ENCODE measurements around the gene FAM241A.
A peak's percentile ranks its signal among the peaks of the same experiment; 100 is the strongest.
"Not testable (repeated sequence)": the region's sequence is repeated elsewhere in the genome, so short reads cannot be mapped to it uniquely, and the experiment has no call there.

FAM241A gene

DNA sequence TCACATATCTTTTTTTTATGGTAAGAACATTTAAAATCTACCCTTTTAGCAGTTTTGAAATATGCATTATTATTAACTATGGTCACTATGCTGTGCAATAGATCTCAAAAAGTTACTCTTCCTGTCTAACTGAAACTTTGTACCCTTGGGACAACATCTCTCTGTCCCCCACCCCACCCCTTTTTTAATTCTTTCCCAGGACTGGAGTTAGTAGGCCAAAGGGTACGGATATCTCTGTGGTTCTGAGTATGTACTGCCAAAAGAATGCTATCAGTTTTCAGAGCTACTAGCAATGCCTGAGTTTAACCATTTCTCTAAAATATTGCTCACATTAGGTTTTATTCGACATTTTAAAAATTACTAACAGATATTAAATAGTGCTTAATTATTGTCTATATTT is 4.7 kb upstream of the FAM241A start:
- no peak for DNase-seq

GRCh38 chr4:112141366-112142138 is 3.7 kb upstream of the FAM241A start:
- no peak for DNase-seq

DNA sequence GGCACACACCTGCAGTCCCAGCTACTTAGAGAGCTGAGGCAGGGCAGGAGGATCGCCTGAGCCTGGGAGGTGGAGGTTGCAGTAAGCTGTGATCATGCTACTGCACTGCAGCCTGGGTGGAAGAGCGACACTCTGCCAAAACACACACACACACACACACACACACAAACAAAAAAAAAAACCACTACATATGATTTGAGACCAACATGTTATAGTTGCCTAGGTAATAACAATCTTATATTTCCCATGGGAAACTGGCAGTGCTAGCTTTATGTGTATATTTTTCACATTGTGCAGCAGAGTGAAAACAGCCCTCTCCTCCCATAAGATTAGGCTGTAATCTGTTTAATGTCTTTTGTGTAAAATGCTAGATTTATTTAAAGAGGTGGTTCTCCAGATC is 3.1 kb upstream of the FAM241A start:
- no peak for DNase-seq

DNA sequence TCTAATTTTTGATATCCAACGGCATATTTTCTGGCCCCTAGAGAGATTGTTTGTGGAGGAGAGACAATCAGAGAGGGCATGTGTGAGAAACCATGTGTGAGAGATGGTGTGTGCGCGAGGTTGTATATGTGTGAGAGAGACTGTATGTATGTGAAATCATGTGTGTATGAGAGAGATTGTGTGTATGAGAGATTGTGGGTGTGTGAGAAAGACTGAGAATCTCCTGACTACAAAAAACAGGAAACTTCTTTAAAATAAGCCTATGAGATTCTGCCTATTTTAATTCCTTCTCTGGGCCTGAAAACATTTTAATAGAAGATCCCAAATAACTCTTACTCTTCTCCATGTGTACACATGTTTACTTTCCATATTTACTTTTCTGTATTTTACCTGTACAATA is 1.5 kb upstream of the FAM241A start:
- DNase-seq = no peak

- peak in 2 of 3 experiments; percentile 6 to 18 for DNase-seq
Measured at GRCh38 chr4:112144546-112145325, 518 bp upstream of the FAM241A start.

DNA sequence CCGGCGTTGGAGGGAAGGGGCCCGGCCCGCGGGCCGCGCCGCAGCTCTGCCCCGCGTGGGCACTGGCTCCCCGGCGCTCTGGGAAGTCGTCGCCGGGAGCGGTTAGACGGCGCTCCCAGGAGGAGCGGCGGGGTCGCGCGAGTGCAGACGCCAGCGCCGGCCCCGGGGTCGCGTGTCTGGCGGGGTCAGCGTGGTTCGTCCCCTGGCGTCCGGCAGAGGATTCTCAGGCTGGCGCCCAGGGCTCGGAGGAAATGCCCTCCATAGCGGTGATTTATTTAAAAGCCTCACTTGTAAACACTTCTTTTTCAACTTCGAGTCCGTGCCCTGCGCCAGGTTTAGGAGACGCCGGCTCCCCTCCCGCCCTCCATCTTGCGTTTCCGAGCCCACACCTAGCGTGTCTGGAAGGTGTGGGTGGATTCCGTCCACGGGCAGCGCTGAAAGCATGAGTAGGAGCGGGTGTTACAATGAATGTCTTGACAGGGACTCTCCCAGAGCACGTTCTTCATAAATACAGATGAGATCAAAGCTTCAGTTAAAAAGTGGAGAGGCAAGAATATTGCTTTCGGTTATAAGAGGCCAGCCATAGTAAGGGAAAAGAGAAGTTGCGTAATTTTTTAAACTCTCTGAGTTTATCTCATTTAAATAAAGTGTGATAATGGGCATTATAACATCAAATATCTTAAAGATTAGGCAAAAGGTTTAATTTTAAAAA is 692 bp downstream of the FAM241A start:
- DNase-seq = peak; percentile 2 to 56 (median 47)

DNA sequence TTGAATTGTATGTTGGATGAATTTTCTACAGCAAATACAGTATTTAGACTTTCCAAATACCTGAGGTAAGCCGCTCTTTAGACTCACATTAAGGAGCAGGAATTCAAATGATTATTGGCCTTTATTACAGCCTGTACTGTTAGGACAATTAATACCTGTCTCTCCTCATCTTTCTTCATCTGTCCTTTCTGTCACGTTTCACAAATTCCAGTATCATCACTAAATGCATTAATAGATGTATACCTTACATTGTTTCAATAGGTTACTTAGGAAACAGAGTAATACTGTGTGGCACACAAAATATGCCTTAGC is 1.2 kb downstream of the FAM241A start:
- DNase-seq = no peak

- no peak for DNase-seq
Measured at GRCh38 chr4:112147697-112148096, 2.4 kb downstream of the FAM241A start.

DNA sequence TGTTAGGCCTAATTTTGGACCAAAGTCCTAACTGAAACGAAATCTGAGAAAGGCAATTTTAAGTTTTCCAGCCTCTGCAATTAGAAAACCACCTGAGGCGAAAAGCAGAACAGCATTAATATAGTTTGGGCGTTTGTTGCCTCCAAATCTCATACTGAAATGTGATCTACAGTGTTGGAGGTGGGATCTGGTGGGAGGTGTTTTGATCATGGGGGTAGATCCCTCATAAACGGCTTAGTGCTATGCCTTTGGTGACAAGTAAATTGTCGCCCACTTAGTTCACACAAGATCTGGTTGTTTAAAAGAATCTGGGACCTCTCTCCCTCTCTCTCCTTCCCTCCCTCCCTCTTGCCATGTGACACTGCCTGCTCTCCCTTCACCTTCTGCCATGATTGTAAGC is 5.7 kb downstream of the FAM241A start:
- DNase-seq = no peak

- no peak for DNase-seq
Measured at GRCh38 chr4:112152521-112152920, 7.3 kb downstream of the FAM241A start.

DNA sequence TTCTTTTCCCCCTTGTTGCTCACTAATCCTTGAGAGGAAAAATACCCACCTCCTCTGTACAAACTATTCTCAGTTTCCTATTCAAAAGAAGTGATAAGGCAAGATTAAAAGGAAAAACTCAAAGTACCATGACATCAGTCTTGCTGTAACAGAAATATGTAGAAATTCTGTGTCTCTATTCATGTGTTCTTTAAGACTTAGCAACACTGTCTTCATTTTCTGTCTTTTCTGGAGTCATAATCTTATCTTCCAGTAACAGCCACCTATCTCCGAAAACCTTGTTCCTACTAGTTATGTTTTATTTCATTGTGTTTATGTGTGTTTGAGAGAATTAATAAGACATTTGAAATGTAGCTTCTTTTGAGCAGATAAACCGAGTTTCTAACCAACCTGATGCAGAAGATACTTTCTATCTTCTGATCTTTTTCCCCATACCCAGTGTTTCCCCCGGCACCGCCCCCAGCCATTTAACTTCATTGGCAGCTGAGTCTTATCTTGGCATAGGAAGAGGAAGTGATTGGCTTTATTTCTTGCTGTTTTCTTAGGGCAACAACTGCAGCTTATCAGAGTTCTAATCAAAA is 8.0 kb downstream of the FAM241A start:
- DNase-seq = no peak

- DNase-seq = no peak
Measured at GRCh38 chr4:112156112-112156511, 10.9 kb downstream of the FAM241A start.

DNA sequence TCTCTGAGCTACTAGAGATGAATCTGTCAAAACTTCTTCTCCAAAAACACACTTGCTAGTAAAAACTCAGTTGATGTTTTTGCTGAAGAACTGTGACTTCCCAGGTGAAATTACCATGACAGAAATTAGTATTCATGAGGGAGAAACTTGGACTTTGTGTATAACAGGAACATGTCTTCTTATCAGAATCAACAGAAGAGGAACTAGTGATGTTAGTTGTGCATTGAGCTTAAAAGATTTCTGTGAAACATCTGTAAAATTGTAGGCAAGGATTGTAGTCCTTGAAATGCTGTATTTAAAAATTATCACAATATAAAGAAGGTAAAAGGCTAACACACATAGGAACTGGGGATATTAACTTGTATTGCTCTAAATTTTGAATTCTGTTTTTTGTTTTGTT is 11.3 kb downstream of the FAM241A start:
- DNase-seq = no peak

DNA sequence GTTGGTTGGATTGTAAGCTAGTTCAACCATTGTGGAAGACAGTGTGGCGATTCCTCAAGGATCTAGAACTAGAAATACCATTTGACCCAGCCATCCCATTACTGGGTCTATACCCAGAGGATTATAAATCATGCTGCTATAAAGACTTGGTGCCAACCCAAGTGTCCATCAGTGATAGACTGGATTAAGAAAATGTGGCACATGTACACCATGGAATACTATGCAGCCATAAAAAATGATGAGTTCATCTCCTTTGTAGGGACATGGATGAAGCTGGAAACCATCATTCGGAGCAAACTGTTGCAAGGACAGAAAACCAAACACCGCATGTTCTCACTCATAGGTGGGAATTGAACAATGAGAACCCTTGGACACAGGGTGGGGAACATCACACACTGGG is 18.5 kb downstream of the FAM241A start:
- DNase-seq = not testable (repeated sequence)

DNA sequence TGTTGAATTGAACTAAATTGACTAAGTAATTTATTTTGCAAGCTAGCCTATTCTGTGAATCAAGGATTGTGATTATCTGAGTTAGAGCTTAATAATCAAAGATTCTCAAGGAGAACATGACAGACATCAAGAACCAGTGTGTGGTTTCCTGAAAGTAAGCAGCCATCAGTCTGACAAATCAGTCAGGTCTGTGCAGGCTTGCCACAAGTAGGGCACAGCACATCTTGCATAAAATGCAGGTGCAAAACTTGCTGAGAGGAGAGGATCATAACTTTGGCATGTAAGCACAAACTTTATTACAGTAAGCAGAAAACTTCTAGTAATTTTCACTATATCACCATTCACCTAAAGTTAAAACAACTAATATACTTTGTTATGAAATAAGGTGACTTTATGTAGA is 22.5 kb downstream of the FAM241A start:
- no peak for DNase-seq

- no peak for DNase-seq
Measured at GRCh38 chr4:112168719-112169500, 23.7 kb downstream of the FAM241A start.

- no peak for DNase-seq
Measured at GRCh38 chr4:112170451-112170993, 25.3 kb downstream of the FAM241A start.

DNA sequence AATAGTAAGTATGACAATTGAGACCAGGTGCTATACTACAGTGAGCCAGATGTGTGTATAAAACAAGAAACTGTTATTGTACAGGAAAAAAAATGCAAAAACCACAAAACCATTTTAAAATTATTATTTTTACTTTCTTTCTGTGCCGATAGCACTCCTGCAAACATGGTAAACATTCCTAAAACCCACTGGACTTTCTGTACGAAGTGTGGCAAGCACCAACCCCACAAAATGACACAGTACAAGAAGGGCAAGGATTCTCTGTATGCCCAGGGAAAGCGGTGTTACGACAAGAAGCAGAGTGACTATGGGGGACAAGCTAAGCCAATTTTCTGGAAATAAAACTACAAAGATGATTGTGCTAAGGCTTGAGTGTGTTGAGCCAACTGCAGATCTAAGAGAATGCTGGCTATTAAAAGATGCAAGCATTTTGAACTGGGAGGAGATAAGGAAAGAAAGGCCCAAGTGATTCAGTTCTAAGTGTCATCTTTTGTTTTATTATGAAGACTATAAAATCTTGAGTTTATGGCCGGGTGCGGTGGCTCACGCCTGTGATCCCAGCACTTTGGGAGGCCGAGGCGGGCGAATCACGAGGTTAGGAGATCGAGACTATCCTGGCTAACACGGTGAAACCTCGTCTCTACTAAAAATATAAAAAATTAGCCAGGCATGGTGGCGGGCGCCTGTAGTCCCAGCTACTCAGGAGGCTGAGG is 26.0 kb downstream of the FAM241A start:
- DNase-seq = not testable (repeated sequence)

DNA sequence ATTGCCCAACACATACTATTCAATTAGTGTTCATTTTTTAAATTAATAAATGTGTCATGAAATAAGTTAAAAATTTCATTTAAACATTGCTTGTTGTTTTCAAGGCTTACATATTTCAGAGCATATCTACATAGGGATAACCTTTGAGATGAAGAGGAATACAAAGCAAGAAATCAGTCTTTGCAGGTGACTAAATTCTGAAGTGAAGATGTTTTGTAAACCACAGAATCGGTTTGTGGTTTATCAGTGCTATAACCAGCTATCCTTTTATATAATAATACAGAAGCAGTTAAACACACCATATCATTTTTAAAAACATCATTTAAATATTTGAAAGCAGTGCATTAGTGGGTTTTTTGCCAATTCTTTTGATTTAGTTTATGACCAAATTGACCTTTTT is 26.9 kb downstream of the FAM241A start:
- no peak for DNase-seq

- DNase-seq = no peak
Measured at GRCh38 chr4:112173593-112174558, 28.6 kb downstream of the FAM241A start.
